Neuron (in vitro differentiated cells): ENCODE measurements around the gene ZNF587B.
"Not testable (repeated sequence)": the region's sequence is repeated elsewhere in the genome, so short reads cannot be mapped to it uniquely, and the experiment has no call there.

ENCODE experiments used
- H2AFZ ChIP-seq: one replicate; pipeline ENCODE4 v1.6.1; 2013; ENCODE audit warnings: low read depth, mild to moderate bottlenecking, inconsistent platforms, low read length, moderate library complexity
- H3K27me3 ChIP-seq: one replicate; pipeline ENCODE4 v1.6.1; 2013; ENCODE audit warnings: low read length; ENCODE audit not compliant: insufficient read depth
- H3K36me3 ChIP-seq: one replicate; pipeline ENCODE4 v1.6.1; 2013; ENCODE audit warnings: low read length; ENCODE audit not compliant: insufficient read depth
- H3K4me1 ChIP-seq: one replicate; pipeline ENCODE4 v1.6.1; 2013; ENCODE audit warnings: low read length; ENCODE audit not compliant: insufficient read depth
- H3K4me3 ChIP-seq: 2 replicates; pipeline ENCODE4 v1.5.1; 2013; ENCODE audit warnings: mild to moderate bottlenecking, low read length, moderate library complexity
- H3K9me3 ChIP-seq: one replicate; pipeline ENCODE4 v1.6.1; 2013; ENCODE audit warnings: low read length

ZNF587B gene

DNA sequence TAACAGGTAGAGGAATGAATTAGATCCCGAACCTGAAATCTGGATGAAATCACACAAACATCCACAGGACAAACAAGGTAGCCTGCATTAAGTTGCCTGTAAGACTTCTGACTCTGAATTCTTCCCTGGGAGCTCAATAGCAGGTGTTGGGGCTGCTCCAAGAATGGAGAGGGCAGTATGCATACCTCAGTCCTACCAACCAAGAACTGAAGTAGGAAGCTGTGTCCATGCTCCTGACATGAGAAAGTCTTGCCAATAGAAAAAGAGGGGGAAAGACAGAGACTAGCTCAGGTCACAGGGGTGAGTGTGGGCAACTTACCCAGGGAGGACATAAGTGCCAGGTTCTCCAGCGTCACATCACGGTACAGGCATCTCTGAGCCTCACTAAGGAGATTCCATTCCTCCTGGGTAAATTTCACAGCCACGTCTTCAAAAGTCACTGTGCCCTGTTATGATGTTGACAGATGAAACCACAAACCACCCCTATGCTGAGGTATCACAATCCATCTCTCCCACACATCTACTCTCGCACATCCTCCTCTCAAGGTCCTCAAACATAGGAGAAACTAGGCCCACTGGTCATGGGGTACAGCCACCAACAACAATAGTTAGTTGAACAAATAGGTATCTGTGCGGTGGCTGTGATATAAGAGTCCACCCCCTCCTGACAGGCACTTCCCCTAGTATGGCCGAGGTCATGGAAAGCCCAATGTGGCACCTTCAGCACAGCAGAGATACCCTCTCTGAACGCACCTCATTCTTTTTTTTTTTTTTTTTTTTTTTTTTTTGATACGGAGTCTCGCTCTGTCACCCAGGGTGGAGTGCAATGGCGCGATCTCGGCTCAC, 16.9 kb upstream of the ZNF587B start:
- H3K9me3 ChIP-seq, H3K27me3 ChIP-seq: not testable (repeated sequence)
- H3K36me3 ChIP-seq, result peaks cover 16% of the 10 kb centered on the region

DNA sequence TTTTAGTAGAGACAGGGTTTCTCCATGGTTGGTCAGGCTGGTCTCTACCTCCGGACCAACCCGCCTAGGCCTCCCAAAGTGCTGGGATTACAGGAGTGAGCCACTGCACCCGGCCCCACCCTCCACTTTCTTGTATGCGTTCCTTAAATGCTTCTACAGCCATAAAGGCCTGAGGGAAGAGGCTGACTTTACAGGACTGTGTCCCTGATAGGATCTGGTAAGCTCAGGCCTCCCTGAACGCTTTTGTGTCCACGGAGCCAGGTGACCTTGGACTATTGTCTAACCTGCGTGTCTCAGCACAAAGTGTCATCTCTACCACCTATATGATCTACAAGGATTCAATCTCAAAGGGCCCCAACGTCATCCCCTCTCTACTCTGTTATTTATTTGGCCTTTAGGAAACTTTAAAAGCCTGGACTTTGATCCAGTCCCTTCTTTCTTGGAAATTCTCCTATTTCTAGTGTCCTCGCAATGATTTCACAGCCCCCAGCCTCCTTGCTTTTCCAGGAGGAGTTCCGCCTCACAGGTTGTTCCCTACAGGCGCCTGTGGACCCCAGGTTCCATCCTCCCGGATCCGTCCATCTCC, 16.1 kb upstream of the ZNF587B start:
- no peaks in the 10 kb centered on the region for H3K27me3 ChIP-seq
- peaks cover 10% of the 10 kb centered on the region for H3K4me1 ChIP-seq
- H3K4me3 ChIP-seq, result peak overlapping the region; percentile 91
- no peaks in the 10 kb centered on the region for H3K9me3 ChIP-seq
- peaks cover 11% of the 10 kb centered on the region for H3K36me3 ChIP-seq
- H2AFZ ChIP-seq, result no peak overlapping the region

More for the DNA sequence above, 16.9 kb upstream of the ZNF587B start:
- not testable (repeated sequence) for H3K4me3 ChIP-seq, H2AFZ ChIP-seq, H3K4me1 ChIP-seq

GRCh38 chr19:57814505-57815246, 15.4 kb upstream of the ZNF587B start, which contains the start of gene ZNF552:
Gene ZNF552 (minus strand): TSS chr19:57814913. CDS start chr19:57814743, 170 bp downstream.
- Histone ChIP-seq H3K27me3 (no peaks in the 10 kb centered on the region), H3K9me3 (no peaks in the 10 kb centered on the region), H2AFZ (peak within 1 kb of the TSS; percentile 67), H3K36me3 (peaks cover 9% of the 10 kb centered on the region), H3K4me1 (peaks cover 10% of the 10 kb centered on the region), H3K4me3 (peak within 1 kb of the TSS; percentile 91)

- Histone ChIP-seq H3K36me3 (peaks cover 5% of the 10 kb centered on the region), H3K27me3 (no peaks in the 10 kb centered on the region), H3K9me3 (no peaks in the 10 kb centered on the region), H3K4me1 (peaks cover 15% of the 10 kb centered on the region), H2AFZ (peak overlapping the region; percentile 67), H3K4me3 (no peak overlapping the region)
These were observed 14.6 kb upstream of the ZNF587B start for GRCh38 chr19:57815247-57816075.

DNA sequence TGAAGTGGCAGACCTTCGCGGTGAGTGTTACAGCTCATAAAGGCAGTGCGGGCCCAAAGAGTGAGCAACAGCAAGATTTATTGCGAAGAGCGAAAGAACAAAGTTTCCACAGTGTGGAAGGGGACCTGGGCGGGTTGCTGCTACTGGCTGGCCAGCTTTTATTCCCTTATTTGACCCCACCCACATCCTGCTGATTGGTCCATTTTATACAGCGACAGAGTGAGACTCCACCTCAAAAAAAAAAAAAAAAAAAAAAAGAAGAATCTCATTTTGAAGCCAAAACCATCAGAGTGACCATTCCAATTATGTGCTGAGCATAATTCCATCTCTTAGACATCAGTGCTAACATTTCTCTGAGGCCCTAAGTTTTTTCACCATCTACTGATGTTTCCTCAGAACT, 13.4 kb upstream of the ZNF587B start:
- Histone ChIP-seq H3K9me3 (no peaks in the 10 kb centered on the region), H3K27me3 (no peaks in the 10 kb centered on the region), H3K4me3 (no peak overlapping the region), H2AFZ (no peak overlapping the region), H3K36me3 (peaks cover 12% of the 10 kb centered on the region), H3K4me1 (peaks cover 19% of the 10 kb centered on the region)

DNA sequence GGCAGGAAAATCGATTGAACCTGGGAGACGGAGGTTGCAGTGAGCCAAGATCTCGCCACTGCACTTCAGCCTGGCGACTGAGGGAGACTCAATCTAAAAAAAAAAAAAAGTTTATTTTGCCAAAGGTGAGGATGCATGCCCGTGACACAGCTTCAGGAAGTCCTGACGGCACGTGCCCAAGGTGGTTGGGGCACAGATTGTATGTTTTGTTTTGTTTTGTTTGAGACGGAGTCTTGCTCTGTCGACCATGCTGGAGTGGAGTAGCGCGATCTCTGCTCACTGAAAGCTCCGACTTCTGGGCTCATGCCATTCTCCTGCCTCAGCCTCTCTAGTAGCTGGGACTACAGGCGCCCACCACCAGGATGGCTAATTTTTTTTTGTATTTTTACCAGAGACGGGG, 12.1 kb upstream of the ZNF587B start:
- H3K27me3 ChIP-seq, result no peaks in the 10 kb centered on the region
- peaks cover 10% of the 10 kb centered on the region for H3K36me3 ChIP-seq
- no peak overlapping the region for H2AFZ ChIP-seq
- no peaks in the 10 kb centered on the region for H3K9me3 ChIP-seq
- no peak overlapping the region for H3K4me3 ChIP-seq
- H3K4me1 ChIP-seq, result peaks cover 19% of the 10 kb centered on the region

DNA sequence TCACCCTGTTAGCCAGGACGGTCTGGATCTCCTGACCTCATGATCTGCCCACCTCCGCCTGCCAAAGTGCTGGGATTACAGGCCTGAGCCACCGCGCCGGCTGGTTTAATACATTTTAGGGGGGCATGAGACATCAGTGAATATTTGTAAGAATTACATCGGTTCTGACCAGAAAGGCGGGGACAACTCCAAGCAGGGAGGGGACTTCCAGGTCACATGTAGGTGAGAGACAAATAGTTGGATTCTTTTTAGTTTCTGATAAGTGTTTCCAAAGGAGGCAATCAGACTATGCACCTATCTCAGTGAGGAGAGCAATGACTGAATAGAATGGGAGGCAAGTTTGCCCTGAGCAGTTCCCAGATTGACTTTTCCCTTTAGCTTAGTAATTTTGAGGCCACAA, 11.7 kb upstream of the ZNF587B start:
- Histone ChIP-seq H3K9me3 (no peaks in the 10 kb centered on the region), H3K36me3 (peaks cover 9% of the 10 kb centered on the region), H2AFZ (no peak overlapping the region), H3K4me1 (peaks cover 19% of the 10 kb centered on the region), H3K4me3 (no peak overlapping the region), H3K27me3 (no peaks in the 10 kb centered on the region)

DNA sequence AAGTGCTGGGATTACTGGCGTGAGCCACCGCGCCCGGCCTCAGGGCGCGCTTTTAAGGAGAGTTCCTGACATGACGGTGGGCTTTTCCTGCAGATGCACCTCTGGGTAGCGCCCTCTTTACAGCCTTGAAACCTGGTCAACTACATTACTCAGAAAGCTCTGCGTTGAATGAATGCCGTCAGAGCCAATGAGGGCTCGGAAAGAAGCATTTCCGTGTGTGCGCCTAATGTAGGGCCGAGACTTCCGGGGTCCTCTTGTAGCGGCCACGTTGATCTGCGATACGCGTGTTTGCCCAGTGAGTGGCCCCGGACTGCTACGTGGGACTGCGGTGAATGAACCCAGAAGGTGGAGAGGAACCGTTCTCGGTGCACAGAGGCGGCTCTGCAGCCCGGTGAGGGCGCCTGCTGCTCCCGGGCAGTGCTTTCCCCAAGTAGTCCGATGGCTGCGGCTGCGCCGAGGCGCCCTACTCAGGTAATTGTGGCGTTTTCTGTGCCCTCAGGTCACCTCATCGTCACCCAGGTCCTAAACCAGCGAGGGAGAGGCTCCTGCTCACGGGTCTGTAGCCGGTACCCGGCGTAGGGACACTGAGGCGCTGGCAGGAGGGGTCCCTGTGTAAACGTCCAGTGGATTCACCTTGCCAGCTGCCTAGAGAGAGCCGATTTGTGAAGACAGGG, 10.5 kb upstream of the ZNF587B start:
- Histone ChIP-seq H3K9me3 (no peaks in the 10 kb centered on the region), H2AFZ (peak overlapping the region; percentile 49), H3K4me3 (peak overlapping the region; percentile 89), H3K27me3 (no peaks in the 10 kb centered on the region), H3K36me3 (peaks cover 13% of the 10 kb centered on the region), H3K4me1 (peaks cover 9% of the 10 kb centered on the region)

- Histone ChIP-seq H3K9me3 (no peaks in the 10 kb centered on the region), H3K27me3 (no peaks in the 10 kb centered on the region), H3K4me1 (peaks cover 9% of the 10 kb centered on the region), H2AFZ (no peak overlapping the region), H3K4me3 (peak overlapping the region; percentile 89), H3K36me3 (peaks cover 16% of the 10 kb centered on the region)
These were observed 9.5 kb upstream of the ZNF587B start for GRCh38 chr19:57820599-57820998.

GRCh38 chr19:57821095-57821494, 9.0 kb upstream of the ZNF587B start:
- H3K36me3 ChIP-seq, result peaks cover 17% of the 10 kb centered on the region
- not testable (repeated sequence) for H3K27me3 ChIP-seq, H3K9me3 ChIP-seq, H2AFZ ChIP-seq, H3K4me1 ChIP-seq
- peak overlapping the region; percentile 89 for H3K4me3 ChIP-seq

GRCh38 chr19:57821501-57821900, 8.6 kb upstream of the ZNF587B start:
- not testable (repeated sequence) for H3K4me3 ChIP-seq, H3K9me3 ChIP-seq, H3K27me3 ChIP-seq, H3K4me1 ChIP-seq, H2AFZ ChIP-seq
- H3K36me3 ChIP-seq, result peaks cover 21% of the 10 kb centered on the region

DNA sequence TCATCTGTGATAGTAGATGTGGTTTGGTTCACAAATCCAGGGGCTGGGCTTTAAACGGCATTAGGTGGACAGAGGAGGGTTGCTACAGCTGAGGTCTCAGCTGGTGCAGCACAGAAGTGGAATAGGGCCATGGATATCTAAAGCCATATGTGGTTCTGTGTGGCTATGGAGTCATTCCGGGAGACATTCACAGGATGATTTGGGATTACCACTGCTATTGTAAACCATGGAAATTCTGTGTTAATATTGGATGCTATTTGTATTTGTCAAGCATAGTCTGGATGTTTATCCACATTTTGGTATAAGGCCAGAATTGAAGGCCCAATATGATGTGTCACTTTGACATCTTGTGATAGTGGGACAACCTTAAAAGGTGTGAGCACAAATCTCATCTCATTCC, 6.9 kb upstream of the ZNF587B start:
- H3K36me3 ChIP-seq, result peaks cover 22% of the 10 kb centered on the region
- not testable (repeated sequence) for H3K4me3 ChIP-seq, H3K9me3 ChIP-seq, H3K4me1 ChIP-seq, H2AFZ ChIP-seq, H3K27me3 ChIP-seq
